ENCODE measurements around the gene NSD2. TPM values are rescaled to one million over a fixed set of nuclear protein-coding genes. Genes with fewer than 3 reads are reported as not detected.
A peak's percentile ranks its signal among the peaks of the same experiment; 100 is the strongest.

NSD2 gene
- total and polyA plus RNA-seq, 9 of the 15 experiments (the other 6 are each of a cell fraction or from before 2014, with no cell fraction given): 6.4 to 126 (median 58.8) TPM

DNA sequence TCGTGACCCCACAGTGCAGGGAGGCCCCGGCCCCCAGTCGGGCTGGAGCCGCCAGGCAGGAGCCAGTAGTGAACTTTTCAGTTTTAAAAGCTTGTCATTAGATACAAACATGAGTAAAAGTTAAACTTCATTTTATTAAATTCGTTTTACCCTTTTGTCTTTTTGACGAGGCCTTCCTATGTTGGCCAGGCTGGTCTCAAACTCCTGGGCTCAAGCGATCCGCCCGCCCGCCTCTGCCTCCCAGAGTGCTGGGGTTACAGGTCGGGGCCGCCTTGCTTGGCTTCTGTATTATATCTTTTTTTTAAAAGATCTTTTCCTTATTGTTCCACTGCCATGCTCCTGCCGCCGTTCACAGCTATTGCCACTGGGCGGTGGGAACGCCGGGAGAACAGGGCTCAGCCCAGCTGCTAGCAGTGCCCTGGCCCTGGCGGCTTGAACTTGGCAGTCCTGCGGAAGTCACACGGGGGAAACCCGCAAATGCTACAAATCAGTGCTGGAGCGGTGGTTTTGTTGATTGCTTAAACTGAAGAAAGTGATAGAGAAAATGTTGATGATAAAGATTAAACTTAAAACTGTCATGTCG, 138.5 kb downstream of the NSD2 start (continued):
- TF ChIP-seq, protein P1, sequence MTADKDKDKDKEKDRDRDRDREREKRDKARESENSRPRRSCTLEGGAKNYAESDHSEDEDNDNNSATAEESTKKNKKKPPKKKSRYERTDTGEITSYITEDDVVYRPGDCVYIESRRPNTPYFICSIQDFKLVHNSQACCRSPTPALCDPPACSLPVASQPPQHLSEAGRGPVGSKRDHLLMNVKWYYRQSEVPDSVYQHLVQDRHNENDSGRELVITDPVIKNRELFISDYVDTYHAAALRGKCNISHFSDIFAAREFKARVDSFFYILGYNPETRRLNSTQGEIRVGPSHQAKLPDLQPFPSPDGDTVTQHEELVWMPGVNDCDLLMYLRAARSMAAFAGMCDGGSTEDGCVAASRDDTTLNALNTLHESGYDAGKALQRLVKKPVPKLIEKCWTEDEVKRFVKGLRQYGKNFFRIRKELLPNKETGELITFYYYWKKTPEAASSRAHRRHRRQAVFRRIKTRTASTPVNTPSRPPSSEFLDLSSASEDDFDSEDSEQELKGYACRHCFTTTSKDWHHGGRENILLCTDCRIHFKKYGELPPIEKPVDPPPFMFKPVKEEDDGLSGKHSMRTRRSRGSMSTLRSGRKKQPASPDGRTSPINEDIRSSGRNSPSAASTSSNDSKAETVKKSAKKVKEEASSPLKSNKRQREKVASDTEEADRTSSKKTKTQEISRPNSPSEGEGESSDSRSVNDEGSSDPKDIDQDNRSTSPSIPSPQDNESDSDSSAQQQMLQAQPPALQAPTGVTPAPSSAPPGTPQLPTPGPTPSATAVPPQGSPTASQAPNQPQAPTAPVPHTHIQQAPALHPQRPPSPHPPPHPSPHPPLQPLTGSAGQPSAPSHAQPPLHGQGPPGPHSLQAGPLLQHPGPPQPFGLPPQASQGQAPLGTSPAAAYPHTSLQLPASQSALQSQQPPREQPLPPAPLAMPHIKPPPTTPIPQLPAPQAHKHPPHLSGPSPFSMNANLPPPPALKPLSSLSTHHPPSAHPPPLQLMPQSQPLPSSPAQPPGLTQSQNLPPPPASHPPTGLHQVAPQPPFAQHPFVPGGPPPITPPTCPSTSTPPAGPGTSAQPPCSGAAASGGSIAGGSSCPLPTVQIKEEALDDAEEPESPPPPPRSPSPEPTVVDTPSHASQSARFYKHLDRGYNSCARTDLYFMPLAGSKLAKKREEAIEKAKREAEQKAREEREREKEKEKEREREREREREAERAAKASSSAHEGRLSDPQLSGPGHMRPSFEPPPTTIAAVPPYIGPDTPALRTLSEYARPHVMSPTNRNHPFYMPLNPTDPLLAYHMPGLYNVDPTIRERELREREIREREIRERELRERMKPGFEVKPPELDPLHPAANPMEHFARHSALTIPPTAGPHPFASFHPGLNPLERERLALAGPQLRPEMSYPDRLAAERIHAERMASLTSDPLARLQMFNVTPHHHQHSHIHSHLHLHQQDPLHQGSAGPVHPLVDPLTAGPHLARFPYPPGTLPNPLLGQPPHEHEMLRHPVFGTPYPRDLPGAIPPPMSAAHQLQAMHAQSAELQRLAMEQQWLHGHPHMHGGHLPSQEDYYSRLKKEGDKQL (CRISPR knock-in tag; IDR thresholded peaks at IDR 0.05; ENCODE audit: borderline replicate concordance): 0 out of 2 replicates have a peak, but pooled peaks have one; percentile 31
- TF ChIP-seq ZNF316 (IDR thresholded peaks at IDR 0.05) (peak; percentile 37), NR2C2 (CRISPR knock-in tag; IDR thresholded peaks at IDR 0.05) (no peak), NR2C2 (tag; IDR thresholded peaks at IDR 0.05) (peak; percentile 26; the same call in 1 of the 2 replicates), ZSCAN29 (IDR thresholded peaks at IDR 0.05) (peak; percentile 2; the same call in 1 of the 2 replicates), ARNT (IDR thresholded peaks at IDR 0.05) (peak in 1 of 2 experiments; percentile 45; a peak in 1 of 4 replicates), L3MBTL2 (IDR thresholded peaks at IDR 0.05) (peak; percentile 22; the same call in 1 of the 2 replicates)
- TF ChIP-seq, protein P2, sequence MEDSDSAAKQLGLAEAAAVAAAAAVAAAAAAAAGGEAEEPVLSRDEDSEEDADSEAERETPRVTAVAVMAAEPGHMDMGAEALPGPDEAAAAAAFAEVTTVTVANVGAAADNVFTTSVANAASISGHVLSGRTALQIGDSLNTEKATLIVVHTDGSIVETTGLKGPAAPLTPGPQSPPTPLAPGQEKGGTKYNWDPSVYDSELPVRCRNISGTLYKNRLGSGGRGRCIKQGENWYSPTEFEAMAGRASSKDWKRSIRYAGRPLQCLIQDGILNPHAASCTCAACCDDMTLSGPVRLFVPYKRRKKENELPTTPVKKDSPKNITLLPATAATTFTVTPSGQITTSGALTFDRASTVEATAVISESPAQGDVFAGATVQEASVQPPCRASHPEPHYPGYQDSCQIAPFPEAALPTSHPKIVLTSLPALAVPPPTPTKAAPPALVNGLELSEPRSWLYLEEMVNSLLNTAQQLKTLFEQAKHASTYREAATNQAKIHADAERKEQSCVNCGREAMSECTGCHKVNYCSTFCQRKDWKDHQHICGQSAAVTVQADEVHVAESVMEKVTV (CRISPR knock-in tag; IDR thresholded peaks at IDR 0.05): no peak

Data from K562 (cell line).